ENCODE results near the gene GYPB.
"Not testable (repeated sequence)": the region's sequence is repeated elsewhere in the genome, so short reads cannot be mapped to it uniquely, and the experiment has no call there.

- not testable (repeated sequence) for TF ChIP-seq CTCF, POLR2A (IDR thresholded peaks at IDR 0.05)
These were observed 11.5 kb upstream of the GYPB start for GRCh38 chr4:144030708-144031107.

Data from stomach (tissue), 4 donors.